OCI-LY3 (cell line): ENCODE results near the gene ZBTB22.

Experiments used
- CTCF ChIP-seq: fragments of 200-600, 300-600 bp; sonication (generic); IDR thresholded peaks from 2 replicates; pipeline ENCODE4 v1.5.1; 2014; ENCODE audit warnings: antibody characterized with exemption, low read length, low read depth
- EZH2phosphoT487 ChIP-seq: fragments of 200-600 bp; shearing (Covaris generic); IDR thresholded peaks from 2 replicates; pipeline ENCODE4 v1.6.1; 2018; ENCODE audit warnings: antibody characterized with exemption, mixed run types, low read depth

DNA sequence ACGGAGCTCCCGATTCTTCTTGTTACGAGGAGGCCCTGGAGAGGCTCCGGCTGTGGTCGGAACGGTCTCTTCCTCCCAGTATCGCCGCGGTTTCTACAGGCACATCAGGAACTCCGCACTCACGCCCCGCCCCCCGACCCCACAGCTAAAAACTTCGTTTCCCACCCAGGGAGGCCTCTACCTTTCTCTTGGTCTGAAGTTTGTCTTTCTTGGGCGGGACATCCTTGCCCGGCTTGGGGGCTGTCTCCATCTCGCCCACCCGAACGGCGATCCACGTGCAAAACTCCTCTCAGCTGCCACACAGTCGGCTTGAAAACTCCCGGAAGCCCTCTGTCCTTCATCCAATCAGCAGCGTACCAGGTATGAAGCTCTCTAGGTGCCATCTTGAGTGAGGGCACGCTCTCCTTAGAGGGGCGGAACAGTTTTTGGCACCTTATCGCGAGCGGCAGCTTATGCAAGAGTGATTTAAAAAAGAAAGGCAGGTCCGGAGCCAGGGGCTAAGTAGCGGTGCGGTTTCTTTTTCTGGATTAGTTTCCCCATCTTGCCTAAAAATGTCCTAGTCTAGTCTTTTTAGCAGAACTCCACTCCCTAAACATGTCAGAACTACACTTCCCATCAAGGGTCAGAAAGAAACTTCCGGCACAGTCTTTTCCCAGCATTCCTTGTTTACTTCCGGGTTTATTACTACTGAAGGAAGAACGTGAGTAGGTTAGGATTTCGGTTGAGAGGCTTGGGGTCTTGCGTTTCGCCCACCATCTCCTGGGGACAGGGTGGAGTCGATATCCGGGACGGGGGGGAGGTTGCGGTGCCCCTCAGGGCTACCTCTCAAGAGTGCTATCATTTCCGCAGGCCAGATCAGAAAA is 28.4 kb downstream of the ZBTB22 start, which contains the start of the genes PFDN6 and WDR46:
- TF ChIP-seq CTCF, result no peak
- no peak for TF ChIP-seq EZH2phosphoT487
